NCI-H2107 (cell line): ENCODE results near the gene PLPP3.
"Not testable (repeated sequence)": the region's sequence is repeated elsewhere in the genome, so short reads cannot be mapped to it uniquely, and the experiment has no call there.

Experiments
- DNase-seq: peaks from one replicate; lab custom pipeline; 2025; lab: John Stamatoyannopoulos, UW

The PLPP3 gene

GRCh38 chr1:56578963-56579875, at the start of gene PLPP3:
TSS of gene PLPP3 (minus strand) at chr1:56579563. CDS start at chr1:56579016, 547 bp downstream.
- DNase-seq = no peak

- DNase-seq = no peak
Measured at GRCh38 chr1:56627636-56628039, 48.3 kb upstream of the PLPP3 start.

- no peak for DNase-seq
Measured at GRCh38 chr1:56627019-56627635, 47.8 kb upstream of the PLPP3 start.

- no peak for DNase-seq
Measured at GRCh38 chr1:56626546-56626945, 47.2 kb upstream of the PLPP3 start.

- no peak for DNase-seq
Measured at GRCh38 chr1:56625819-56626440, 46.6 kb upstream of the PLPP3 start.

GRCh38 chr1:56617141-56617540, 37.8 kb upstream of the PLPP3 start:
- no peak for DNase-seq

- DNase-seq = not testable (repeated sequence)
Measured at GRCh38 chr1:56610770-56611169, 31.4 kb upstream of the PLPP3 start.

GRCh38 chr1:56610097-56610496, 30.7 kb upstream of the PLPP3 start:
- DNase-seq = not testable (repeated sequence)

- not testable (repeated sequence) for DNase-seq
Measured at GRCh38 chr1:56595397-56596191, 16.2 kb upstream of the PLPP3 start.

GRCh38 chr1:56591909-56592308, 12.5 kb upstream of the PLPP3 start:
- DNase-seq = no peak

GRCh38 chr1:56590520-56591011, 11.2 kb upstream of the PLPP3 start:
- no peak for DNase-seq

- DNase-seq = no peak
Measured at GRCh38 chr1:56589369-56589768, 10.0 kb upstream of the PLPP3 start.

- DNase-seq = no peak
Measured at GRCh38 chr1:56586502-56586901, 7.1 kb upstream of the PLPP3 start.

- no peak for DNase-seq
Measured at GRCh38 chr1:56585985-56586384, 6.6 kb upstream of the PLPP3 start.

- no peak for DNase-seq
Measured at GRCh38 chr1:56584910-56585528, 5.7 kb upstream of the PLPP3 start.

- no peak for DNase-seq
Measured at GRCh38 chr1:56583957-56584468, 4.7 kb upstream of the PLPP3 start.

GRCh38 chr1:56580771-56581170, 1.4 kb upstream of the PLPP3 start:
- DNase-seq = no peak

- DNase-seq = peak; percentile 69
Measured at GRCh38 chr1:56578138-56578962, 1.0 kb downstream of the PLPP3 start.

- no peak for DNase-seq
Measured at GRCh38 chr1:56577406-56578137, 1.8 kb downstream of the PLPP3 start.
